ENCODE results near the gene DNAJC22.

The DNAJC22 gene

DNA sequence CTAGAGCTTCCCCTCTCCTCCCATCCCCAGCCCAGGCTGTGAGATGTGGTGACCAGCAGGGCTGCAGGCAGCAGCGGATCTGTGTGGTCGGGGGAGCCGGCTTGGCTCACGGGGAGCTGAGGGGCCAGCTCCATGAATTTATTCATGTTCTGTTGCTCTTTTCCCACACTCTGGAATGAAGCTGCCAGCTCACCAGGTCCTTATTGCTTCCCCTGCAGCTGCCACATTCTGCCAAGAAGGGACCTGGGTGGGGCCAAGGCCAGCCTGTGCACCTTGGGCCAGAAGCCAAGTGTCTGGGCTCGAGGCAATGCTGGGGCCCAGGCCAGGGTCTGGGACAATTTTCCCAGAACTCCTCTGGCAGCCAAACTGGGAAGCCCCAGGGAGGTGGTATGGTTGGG, 7.2 kb upstream of the DNAJC22 start:
- Histone ChIP-seq H4K20me1 (ENCODE audit: insufficient read depth, low read length) (no peaks in the 10 kb centered on the region), H3K4me2 (ENCODE audit: insufficient read depth, low read length) (no peak overlapping the region), H2AFZ (ENCODE audit: low read depth, low read length) (no peak overlapping the region), H3K27me3 (ENCODE audit: insufficient read depth, low read length, poor library complexity) (no peaks in the 10 kb centered on the region), H3K4me1 (ENCODE audit: insufficient read depth, low read length) (peaks cover 13% of the 10 kb centered on the region), H3K27ac (ENCODE audit: low read length) (no peak overlapping the region), H3K4me3 (ENCODE audit: low read depth in 1 of 2, low read length in 2 of 2) (no peak overlapping the region), H3K9me3 (ENCODE audit: insufficient read depth, low read length, severe bottlenecking) (no peaks in the 10 kb centered on the region), H3K79me2 (ENCODE audit: insufficient read depth, low read length) (no peaks in the 10 kb centered on the region), H3K9ac (ENCODE audit: low read depth, low read length) (no peak overlapping the region), H3K36me3 (ENCODE audit: insufficient read depth, low read length) (no peaks in the 10 kb centered on the region)
- DNase-seq (no peak), ATAC-seq (ENCODE audit: insufficient read depth, low read depth) (no peak)
- TF ChIP-seq, protein P1, sequence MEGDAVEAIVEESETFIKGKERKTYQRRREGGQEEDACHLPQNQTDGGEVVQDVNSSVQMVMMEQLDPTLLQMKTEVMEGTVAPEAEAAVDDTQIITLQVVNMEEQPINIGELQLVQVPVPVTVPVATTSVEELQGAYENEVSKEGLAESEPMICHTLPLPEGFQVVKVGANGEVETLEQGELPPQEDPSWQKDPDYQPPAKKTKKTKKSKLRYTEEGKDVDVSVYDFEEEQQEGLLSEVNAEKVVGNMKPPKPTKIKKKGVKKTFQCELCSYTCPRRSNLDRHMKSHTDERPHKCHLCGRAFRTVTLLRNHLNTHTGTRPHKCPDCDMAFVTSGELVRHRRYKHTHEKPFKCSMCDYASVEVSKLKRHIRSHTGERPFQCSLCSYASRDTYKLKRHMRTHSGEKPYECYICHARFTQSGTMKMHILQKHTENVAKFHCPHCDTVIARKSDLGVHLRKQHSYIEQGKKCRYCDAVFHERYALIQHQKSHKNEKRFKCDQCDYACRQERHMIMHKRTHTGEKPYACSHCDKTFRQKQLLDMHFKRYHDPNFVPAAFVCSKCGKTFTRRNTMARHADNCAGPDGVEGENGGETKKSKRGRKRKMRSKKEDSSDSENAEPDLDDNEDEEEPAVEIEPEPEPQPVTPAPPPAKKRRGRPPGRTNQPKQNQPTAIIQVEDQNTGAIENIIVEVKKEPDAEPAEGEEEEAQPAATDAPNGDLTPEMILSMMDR (IDR thresholded peaks at IDR 0.05; ENCODE audit: borderline replicate concordance, extremely low read depth, low read length, poor library complexity, severe bottlenecking): no peak
- TF ChIP-seq EZH2 (IDR thresholded peaks at IDR 0.05; ENCODE audit: borderline replicate concordance, low read depth, low read length, severe bottlenecking): no peak

GRCh38 chr12:49340095-49340870, 6.4 kb upstream of the DNAJC22 start:
- no peaks in the 10 kb centered on the region for H3K79me2 ChIP-seq (ENCODE audit: insufficient read depth, low read length)
- H3K27ac ChIP-seq (ENCODE audit: low read length): no peak overlapping the region
- H3K27me3 ChIP-seq (ENCODE audit: insufficient read depth, low read length, poor library complexity): no peaks in the 10 kb centered on the region
- ATAC-seq (ENCODE audit: insufficient read depth, low read depth) (no peak), DNase-seq (no peak)
- no peak overlapping the region for H2AFZ ChIP-seq (ENCODE audit: low read depth, low read length)
- TF ChIP-seq EZH2 (IDR thresholded peaks at IDR 0.05; ENCODE audit: borderline replicate concordance, low read depth, low read length, severe bottlenecking): no peak
- TF ChIP-seq, protein P1 (IDR thresholded peaks at IDR 0.05; ENCODE audit: borderline replicate concordance, extremely low read depth, low read length, poor library complexity, severe bottlenecking): no peak
- no peaks in the 10 kb centered on the region for H4K20me1 ChIP-seq (ENCODE audit: insufficient read depth, low read length)
- no peaks in the 10 kb centered on the region for H3K9me3 ChIP-seq (ENCODE audit: insufficient read depth, low read length, severe bottlenecking)
- no peak overlapping the region for H3K4me3 ChIP-seq (ENCODE audit: low read depth in 1 of 2, low read length in 2 of 2)
- H3K4me2 ChIP-seq (ENCODE audit: insufficient read depth, low read length): no peak overlapping the region
- no peak overlapping the region for H3K9ac ChIP-seq (ENCODE audit: low read depth, low read length)
- peaks cover 13% of the 10 kb centered on the region for H3K4me1 ChIP-seq (ENCODE audit: insufficient read depth, low read length)
- H3K36me3 ChIP-seq (ENCODE audit: insufficient read depth, low read length): no peaks in the 10 kb centered on the region

DNA sequence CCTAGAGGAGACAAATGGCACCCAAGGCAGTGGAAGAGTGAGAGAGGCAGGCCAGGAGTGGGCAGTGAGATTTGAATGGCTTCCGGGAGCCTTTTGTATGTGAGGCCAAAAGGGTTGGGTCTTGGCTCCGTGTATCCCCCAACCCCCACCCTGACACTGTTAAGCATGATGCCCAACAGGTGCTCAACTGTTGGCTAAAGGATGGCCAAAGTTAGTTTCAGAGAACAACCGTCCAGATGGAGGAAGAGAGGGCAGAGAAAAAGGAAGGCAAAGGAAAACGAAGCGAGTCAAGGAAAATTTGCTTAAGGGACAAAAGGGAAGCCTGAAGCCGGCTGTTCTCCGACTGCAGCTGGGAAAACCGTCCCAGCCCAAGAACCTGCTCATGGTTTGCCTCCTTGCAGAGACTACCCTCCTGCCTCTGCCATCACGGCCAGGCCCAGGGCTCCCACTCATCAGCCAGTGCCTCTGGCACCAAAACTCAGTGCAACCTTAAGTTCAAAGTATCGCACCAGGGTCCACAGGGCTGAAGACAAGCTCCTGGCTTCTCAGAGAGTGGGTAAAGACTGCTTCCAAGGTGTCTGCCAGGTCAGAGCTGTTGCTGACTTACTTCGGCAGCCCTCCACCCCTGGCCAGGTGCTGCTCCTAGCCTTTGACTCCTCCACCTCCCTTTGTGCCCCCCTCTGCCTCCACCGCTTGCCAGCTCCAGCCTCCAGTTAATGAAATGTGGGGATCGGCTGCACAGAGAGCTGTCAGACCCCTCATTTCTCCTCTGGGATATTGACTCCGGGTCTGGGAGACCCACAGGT, 5.5 kb upstream of the DNAJC22 start:
- ATAC-seq (ENCODE audit: insufficient read depth, low read depth) (no peak), DNase-seq (no peak)
- Histone ChIP-seq H4K20me1 (ENCODE audit: insufficient read depth, low read length) (no peaks in the 10 kb centered on the region), H2AFZ (ENCODE audit: low read depth, low read length) (no peak overlapping the region), H3K4me1 (ENCODE audit: insufficient read depth, low read length) (peaks cover 13% of the 10 kb centered on the region), H3K9me3 (ENCODE audit: insufficient read depth, low read length, severe bottlenecking) (no peaks in the 10 kb centered on the region), H3K9ac (ENCODE audit: low read depth, low read length) (no peak overlapping the region), H3K4me2 (ENCODE audit: insufficient read depth, low read length) (no peak overlapping the region), H3K79me2 (ENCODE audit: insufficient read depth, low read length) (no peaks in the 10 kb centered on the region), H3K27ac (ENCODE audit: low read length) (no peak overlapping the region), H3K4me3 (ENCODE audit: low read depth in 1 of 2, low read length in 2 of 2) (no peak overlapping the region), H3K27me3 (ENCODE audit: insufficient read depth, low read length, poor library complexity) (no peaks in the 10 kb centered on the region), H3K36me3 (ENCODE audit: insufficient read depth, low read length) (no peaks in the 10 kb centered on the region)
- TF ChIP-seq, protein P1 (IDR thresholded peaks at IDR 0.05; ENCODE audit: borderline replicate concordance, extremely low read depth, low read length, poor library complexity, severe bottlenecking): no peak
- TF ChIP-seq EZH2 (IDR thresholded peaks at IDR 0.05; ENCODE audit: borderline replicate concordance, low read depth, low read length, severe bottlenecking): no peak
